Type B pancreatic cell (in vitro differentiated cells): ENCODE measurements around the gene NUDT14. TPM values are rescaled to one million over a fixed set of nuclear protein-coding genes. Genes with fewer than 3 reads are reported as not detected.

Experiments used
- DNase-seq: peaks from one replicate; pipeline ENCODE4 v3.0.0; 2021; ENCODE audit warnings: mixed read lengths; ENCODE audit not compliant: unreplicated experiment; ENCODE audit errors: extremely low spot score
- H3K27ac Mint-ChIP-seq: 2 replicates; pipeline ENCODE4 v1.8.0; 2021; ENCODE audit warnings: mild to moderate bottlenecking, mixed read lengths
- H3K27me3 Mint-ChIP-seq: 2 replicates; pipeline ENCODE4 v1.8.0; 2021; ENCODE audit warnings: mixed read lengths
- H3K36me3 Mint-ChIP-seq: 2 replicates; pipeline ENCODE4 v1.8.0; 2021; ENCODE audit warnings: mixed read lengths
- H3K4me1 Mint-ChIP-seq: one replicate; pipeline ENCODE4 v1.8.0; 2021; ENCODE audit warnings: mixed read lengths; ENCODE audit not compliant: unreplicated experiment
- H3K4me3 Mint-ChIP-seq: 2 replicates; pipeline ENCODE4 v1.8.0; 2021; ENCODE audit warnings: mild to moderate bottlenecking, mixed read lengths
- H3K9me3 Mint-ChIP-seq: 2 replicates; pipeline ENCODE4 v1.8.0; 2021; ENCODE audit warnings: mixed read lengths
- CTCF ChIP-seq: fragments of 200-600 bp; sonication (generic); conservative IDR thresholded peaks from 2 replicates; pipeline ENCODE4 v1.5.0; 2021; ENCODE audit warnings: antibody characterized with exemption, mild to moderate bottlenecking
- total RNA-seq: library from RNA; stranded (reverse); gene quantifications from 2 replicates; pipeline ENCODE4 v1.2.1, GENCODE V29; 2021; ENCODE audit warnings: low replicate concordance

NUDT14 gene
- total RNA-seq, 1 donor from 2014 or later = 33.3 TPM

- H3K4me3 Mint-ChIP-seq = no peak overlapping the region
- H3K36me3 Mint-ChIP-seq = no peaks in the 10 kb centered on the region
- no peaks in the 10 kb centered on the region for H3K27me3 Mint-ChIP-seq
- peaks cover 4% of the 10 kb centered on the region for H3K9me3 Mint-ChIP-seq
- TF ChIP-seq CTCF = no peak
- H3K4me1 Mint-ChIP-seq = no peaks in the 10 kb centered on the region
- no peak overlapping the region for H3K27ac Mint-ChIP-seq
- no peak for DNase-seq
Measured at GRCh38 chr14:105136401-105137322, 44.5 kb downstream of the NUDT14 start.

GRCh38 chr14:105135700-105136395, 45.3 kb downstream of the NUDT14 start:
- peaks cover 4% of the 10 kb centered on the region for H3K9me3 Mint-ChIP-seq
- no peaks in the 10 kb centered on the region for H3K36me3 Mint-ChIP-seq
- DNase-seq = no peak
- TF ChIP-seq CTCF = no peak
- no peaks in the 10 kb centered on the region for H3K4me1 Mint-ChIP-seq
- H3K27ac Mint-ChIP-seq = no peak overlapping the region
- H3K4me3 Mint-ChIP-seq = no peak overlapping the region
- H3K27me3 Mint-ChIP-seq = no peaks in the 10 kb centered on the region

DNA sequence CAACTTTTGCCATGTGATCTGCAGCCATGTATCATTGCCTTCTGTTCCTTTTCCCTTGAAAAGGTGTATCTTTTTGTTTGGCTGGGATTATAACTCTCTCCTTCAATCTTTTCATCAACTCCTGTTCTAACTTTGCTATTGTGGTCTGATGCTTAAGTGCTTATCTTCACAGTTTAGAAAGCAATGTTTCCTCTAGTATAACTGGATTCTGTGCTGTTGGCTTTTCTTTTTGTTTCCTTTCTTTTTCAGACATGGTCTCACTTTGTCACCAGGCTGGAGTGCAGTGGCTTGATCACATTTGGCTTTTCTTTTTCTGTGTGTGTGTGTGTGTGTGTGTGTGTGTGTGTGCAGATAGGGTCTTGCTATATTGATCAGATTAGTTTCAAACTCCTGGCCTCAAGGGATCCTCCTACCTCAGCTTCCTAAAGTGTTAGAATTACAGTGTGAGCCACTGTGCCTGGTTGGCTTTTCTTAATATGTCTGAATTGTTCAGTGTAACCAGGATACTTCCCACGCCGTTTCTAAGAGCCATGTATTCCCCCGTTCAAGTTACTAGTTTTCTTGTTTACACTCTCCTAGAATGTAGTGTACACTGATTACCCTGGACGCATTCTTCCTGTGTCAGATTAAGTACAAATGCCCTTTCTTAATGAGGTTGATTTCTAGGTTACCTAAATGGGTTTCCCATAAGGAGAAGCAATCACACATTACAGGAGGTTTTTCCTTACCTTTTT, 48.0 kb downstream of the NUDT14 start:
- Mint-ChIP-seq H3K9me3 (no peaks in the 10 kb centered on the region), H3K4me1 (peaks cover 3% of the 10 kb centered on the region), H3K4me3 (no peak overlapping the region), H3K27ac (no peak overlapping the region), H3K36me3 (no peaks in the 10 kb centered on the region), H3K27me3 (peaks cover under 1% of the 10 kb centered on the region)
- no peak for DNase-seq
- no peak for TF ChIP-seq CTCF

DNA sequence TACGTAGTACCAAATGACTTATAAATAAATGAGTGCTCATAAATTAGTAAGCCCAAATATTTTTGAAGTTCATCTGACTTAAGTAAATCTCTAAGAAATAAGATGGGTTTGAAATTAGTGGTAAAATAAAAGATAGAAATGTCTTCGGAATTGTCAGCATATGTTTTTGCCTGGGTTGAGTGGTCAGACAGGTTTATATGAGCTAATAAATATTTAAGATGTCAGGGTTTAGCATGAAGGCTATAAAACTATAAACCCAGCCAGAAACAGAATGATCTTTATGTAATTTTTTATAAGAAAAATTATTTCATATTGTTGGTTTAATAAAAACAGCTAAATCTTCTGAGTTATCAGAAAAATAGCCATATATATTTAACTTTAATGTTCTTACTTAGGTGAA, 49.9 kb downstream of the NUDT14 start:
- Mint-ChIP-seq H3K4me1 (peaks cover 9% of the 10 kb centered on the region), H3K4me3 (no peak overlapping the region), H3K27me3 (peaks cover 10% of the 10 kb centered on the region), H3K9me3 (no peaks in the 10 kb centered on the region), H3K27ac (no peak overlapping the region), H3K36me3 (no peaks in the 10 kb centered on the region)
- no peak for TF ChIP-seq CTCF
- DNase-seq = no peak

GRCh38 chr14:105128059-105128458, 53.1 kb downstream of the NUDT14 start:
- Mint-ChIP-seq H3K27me3 (peaks cover 22% of the 10 kb centered on the region), H3K4me3 (no peak overlapping the region)

More at GRCh38 chr14:105128059-105128458, 53.1 kb downstream of the NUDT14 start:
- Mint-ChIP-seq H3K36me3 (no peaks in the 10 kb centered on the region), H3K4me1 (peaks cover 19% of the 10 kb centered on the region), H3K9me3 (no peaks in the 10 kb centered on the region), H3K27ac (no peak overlapping the region)
- DNase-seq = peak; percentile 44
- no peak for TF ChIP-seq CTCF
